ENCODE measurements around the gene SCGN.

The SCGN gene

GRCh38 chr6:25732468-25733198 lies 80.6 kb downstream of the SCGN start:
- H3K4me3 ChIP-seq (replicated peaks; ENCODE audit: low read depth, low read length) = no peak overlapping the region
- DNase-seq (ENCODE audit: extremely low read depth, insufficient read length) = no peak
- TF ChIP-seq CTCF (IDR thresholded peaks at IDR 0.05; ENCODE audit: insufficient read depth, low read length, poor library complexity, severe bottlenecking) = no peak
- H3K36me3 ChIP-seq (ENCODE audit: control insufficient read depth, insufficient read depth, low read length) = no peaks in the 10 kb centered on the region
- no peaks in the 10 kb centered on the region for H3K27me3 ChIP-seq (replicated peaks; ENCODE audit: control insufficient read depth, insufficient read depth, low read length)

GRCh38 chr6:25735261-25735660 lies 83.2 kb downstream of the SCGN start:
- no peak for TF ChIP-seq CTCF (IDR thresholded peaks at IDR 0.05; ENCODE audit: insufficient read depth, low read length, poor library complexity, severe bottlenecking)
- Histone ChIP-seq H3K4me3 (replicated peaks; ENCODE audit: low read depth, low read length) (no peak overlapping the region), H3K36me3 (ENCODE audit: control insufficient read depth, insufficient read depth, low read length) (no peaks in the 10 kb centered on the region), H3K27me3 (replicated peaks; ENCODE audit: control insufficient read depth, insufficient read depth, low read length) (no peaks in the 10 kb centered on the region)
- no peak for DNase-seq (ENCODE audit: extremely low read depth, insufficient read length)

- Histone ChIP-seq H3K4me3 (replicated peaks; ENCODE audit: low read depth, low read length) (no peak overlapping the region), H3K36me3 (ENCODE audit: control insufficient read depth, insufficient read depth, low read length) (no peaks in the 10 kb centered on the region), H3K27me3 (replicated peaks; ENCODE audit: control insufficient read depth, insufficient read depth, low read length) (no peaks in the 10 kb centered on the region)
- no peak for DNase-seq (ENCODE audit: extremely low read depth, insufficient read length)
- TF ChIP-seq CTCF (IDR thresholded peaks at IDR 0.05; ENCODE audit: insufficient read depth, low read length, poor library complexity, severe bottlenecking) = no peak
Measured at GRCh38 chr6:25743868-25744267, 91.9 kb downstream of the SCGN start.

- no peaks in the 10 kb centered on the region for H3K27me3 ChIP-seq (replicated peaks; ENCODE audit: control insufficient read depth, insufficient read depth, low read length)
- no peak for TF ChIP-seq CTCF (IDR thresholded peaks at IDR 0.05; ENCODE audit: insufficient read depth, low read length, poor library complexity, severe bottlenecking)
- H3K4me3 ChIP-seq (replicated peaks; ENCODE audit: low read depth, low read length) = no peak overlapping the region
- no peak for DNase-seq (ENCODE audit: extremely low read depth, insufficient read length)
- no peaks in the 10 kb centered on the region for H3K36me3 ChIP-seq (ENCODE audit: control insufficient read depth, insufficient read depth, low read length)
Measured at GRCh38 chr6:25745836-25746235, 93.8 kb downstream of the SCGN start.

GRCh38 chr6:25746968-25747367 lies 95.0 kb downstream of the SCGN start:
- H3K27me3 ChIP-seq (replicated peaks; ENCODE audit: control insufficient read depth, insufficient read depth, low read length) = no peaks in the 10 kb centered on the region
- no peak overlapping the region for H3K4me3 ChIP-seq (replicated peaks; ENCODE audit: low read depth, low read length)
- H3K36me3 ChIP-seq (ENCODE audit: control insufficient read depth, insufficient read depth, low read length) = no peaks in the 10 kb centered on the region
- no peak for DNase-seq (ENCODE audit: extremely low read depth, insufficient read length)
- peak; percentile 20 for TF ChIP-seq CTCF (IDR thresholded peaks at IDR 0.05; ENCODE audit: insufficient read depth, low read length, poor library complexity, severe bottlenecking)

- no peak for TF ChIP-seq CTCF (IDR thresholded peaks at IDR 0.05; ENCODE audit: insufficient read depth, low read length, poor library complexity, severe bottlenecking)
- Histone ChIP-seq H3K36me3 (ENCODE audit: control insufficient read depth, insufficient read depth, low read length) (no peaks in the 10 kb centered on the region), H3K27me3 (replicated peaks; ENCODE audit: control insufficient read depth, insufficient read depth, low read length) (no peaks in the 10 kb centered on the region), H3K4me3 (replicated peaks; ENCODE audit: low read depth, low read length) (no peak overlapping the region)
- DNase-seq (ENCODE audit: extremely low read depth, insufficient read length) = no peak
Measured at GRCh38 chr6:25747477-25747876, 95.5 kb downstream of the SCGN start.

Data from GM06990 (cell line).